DND-41 (cell line): Measurements from ENCODE around the gene RMND5B.
A peak's percentile ranks its signal among the peaks of the same experiment; 100 is the strongest.

ENCODE experiments used
- ATAC-seq: fragments of 200-7000 bp; cut with Tn5 transposase; 3 replicates; pipeline ENCODE4 v1.9.1; 2021; ENCODE audit warnings: low read depth; ENCODE audit not compliant: insufficient read depth
- DNase-seq: peaks from one replicate; pipeline ENCODE4 v3.0.0-alpha.2; 2020
- H2AFZ ChIP-seq: 2 replicates; pipeline ENCODE4 v1.6.0; 2012; ENCODE audit warnings: low read depth, low read length
- H3K27ac ChIP-seq: 2 replicates; pipeline ENCODE4 v1.5.1; 2012; ENCODE audit warnings: low read length, inconsistent platforms
- H3K27me3 ChIP-seq: fragments of 200-600 bp; sonication (generic); 2 replicates; pipeline ENCODE4 v1.6.0; 2012; ENCODE audit warnings: low read length, mild to moderate bottlenecking, inconsistent platforms; ENCODE audit not compliant: insufficient read depth, poor library complexity
- H3K36me3 ChIP-seq: 2 replicates; pipeline ENCODE4 v1.5.1; 2012; ENCODE audit warnings: low read length, inconsistent platforms; ENCODE audit not compliant: insufficient read depth
- H3K4me1 ChIP-seq: 2 replicates; pipeline ENCODE4 v1.5.1; 2012; ENCODE audit warnings: mild to moderate bottlenecking, low read length; ENCODE audit not compliant: insufficient read depth
- H3K4me2 ChIP-seq: 2 replicates; pipeline ENCODE4 v1.6.0; 2012; ENCODE audit warnings: mild to moderate bottlenecking, moderate library complexity, low read length, inconsistent platforms; ENCODE audit not compliant: insufficient read depth
- H3K4me3 ChIP-seq, 2 experiments: fragments of 200-600 bp in 1 of 2; shearing (Covaris generic) in 1 of 2; 2 replicates each; pipeline ENCODE4 v1.5.1; 2012 to 2016; ENCODE audit warnings: inconsistent platforms in 2 of 2, low read length in 2 of 2, mild to moderate bottlenecking in 2 of 2, low read depth in 1 of 2, moderate library complexity in 1 of 2
- H3K79me2 ChIP-seq: 2 replicates; pipeline ENCODE4 v1.6.0; 2012; ENCODE audit warnings: low read length, inconsistent platforms; ENCODE audit not compliant: insufficient read depth
- H3K9ac ChIP-seq: 2 replicates; pipeline ENCODE4 v1.6.0; 2012; ENCODE audit warnings: low read depth, mild to moderate bottlenecking, inconsistent platforms, low read length, moderate library complexity
- H3K9me3 ChIP-seq: 2 replicates; pipeline ENCODE4 v1.5.1; 2012; ENCODE audit warnings: low read length, moderate library complexity, mild to moderate bottlenecking, inconsistent platforms; ENCODE audit not compliant: insufficient read depth, severe bottlenecking
- H4K20me1 ChIP-seq: 2 replicates; pipeline ENCODE4 v1.6.0; 2012; ENCODE audit warnings: low read length; ENCODE audit not compliant: insufficient read depth
- CTCF ChIP-seq: IDR thresholded peaks from 2 replicates; pipeline ENCODE4 v1.5.1; 2012; ENCODE audit warnings: borderline replicate concordance, low read length, moderate library complexity, mild to moderate bottlenecking; ENCODE audit not compliant: poor library complexity, severe bottlenecking; ENCODE audit errors: extremely low read depth
- EZH2 ChIP-seq: IDR thresholded peaks from 3 replicates; pipeline ENCODE4 v1.6.1; 2012; ENCODE audit warnings: borderline replicate concordance, low read depth, mild to moderate bottlenecking, moderate library complexity, low read length, inconsistent platforms; ENCODE audit not compliant: severe bottlenecking

The RMND5B gene

DNA sequence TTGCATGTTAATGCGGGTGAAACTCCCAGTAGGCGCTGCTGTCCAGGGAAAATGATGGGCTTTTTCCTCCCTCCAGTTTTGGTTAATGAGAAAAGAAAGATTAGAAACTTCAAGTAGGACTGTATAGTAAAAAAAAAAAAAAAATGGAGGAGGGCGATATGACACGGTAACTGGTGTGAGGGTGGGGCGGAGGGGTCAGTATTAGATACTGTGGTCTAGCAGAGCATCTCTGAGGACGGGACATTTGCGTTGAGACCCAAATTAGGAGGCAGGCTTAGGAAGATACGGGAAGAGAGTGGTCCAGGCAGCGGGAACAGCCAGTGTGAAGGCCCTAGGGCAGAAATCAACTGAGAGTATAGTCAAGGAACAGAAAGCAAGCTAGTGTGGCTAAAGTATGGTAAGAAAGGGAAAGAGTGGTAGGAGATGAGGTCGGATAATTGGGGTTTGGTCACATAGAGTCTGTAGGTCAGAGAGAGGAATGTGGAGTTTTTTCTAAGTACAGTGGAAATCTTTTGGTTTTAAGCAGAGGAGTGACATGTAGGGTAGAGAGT, 707 bp downstream of the RMND5B start:
- DNase-seq, result no peak
- H3K36me3 ChIP-seq, result peaks cover 20% of the 10 kb centered on the region
- peak overlapping the region; percentile 87 to 92 for H3K4me3 ChIP-seq
- TF ChIP-seq EZH2 (no peak), CTCF (no peak)
- no peak for ATAC-seq
- H3K4me2 ChIP-seq, result peak overlapping the region; percentile 77
- peaks cover 3% of the 10 kb centered on the region; the same call in 1 of the 2 replicates for H4K20me1 ChIP-seq
- H3K4me1 ChIP-seq, result peaks cover 25% of the 10 kb centered on the region
- H3K9ac ChIP-seq, result peak overlapping the region; percentile 99
- peak overlapping the region; percentile 97 for H2AFZ ChIP-seq
- peaks cover 33% of the 10 kb centered on the region for H3K79me2 ChIP-seq
- no peaks in the 10 kb centered on the region for H3K9me3 ChIP-seq
- H3K27me3 ChIP-seq, result no peaks in the 10 kb centered on the region
- peak overlapping the region; percentile 89 for H3K27ac ChIP-seq

- Histone ChIP-seq H3K9ac (no peak overlapping the region), H3K27me3 (no peaks in the 10 kb centered on the region), H3K79me2 (peaks cover 15% of the 10 kb centered on the region; the same call in 1 of the 2 replicates), H3K4me1 (peaks cover 5% of the 10 kb centered on the region; the same call in 1 of the 2 replicates), H4K20me1 (peaks cover 3% of the 10 kb centered on the region; the same call in 1 of the 2 replicates), H3K27ac (no peak overlapping the region), H2AFZ (no peak overlapping the region), H3K36me3 (peaks cover 54% of the 10 kb centered on the region), H3K9me3 (no peaks in the 10 kb centered on the region), H3K4me2 (no peak overlapping the region), H3K4me3 (no peak overlapping the region)
- ATAC-seq (no peak), DNase-seq (no peak)
- TF ChIP-seq CTCF (no peak), EZH2 (no peak)
These were observed 6.2 kb downstream of the RMND5B start for GRCh38 chr5:178136990-178137389.

DNA sequence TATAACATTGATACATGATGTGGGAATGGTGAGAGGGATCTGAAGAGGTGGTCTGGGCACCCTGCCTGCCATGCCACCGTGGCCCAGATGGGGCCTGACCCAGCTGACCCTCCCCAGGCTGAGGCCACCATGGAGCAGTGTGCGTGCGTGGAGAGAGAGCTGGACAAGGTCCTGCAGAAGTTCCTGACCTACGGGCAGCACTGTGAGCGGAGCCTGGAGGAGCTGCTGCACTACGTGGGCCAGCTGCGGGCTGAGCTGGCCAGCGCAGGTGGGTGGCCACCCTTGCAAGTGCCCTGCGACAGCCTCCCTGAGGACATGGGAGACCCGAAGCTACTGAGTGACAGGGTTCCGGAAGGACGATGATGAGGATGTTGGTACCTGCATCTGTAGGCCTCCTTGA, 7.2 kb downstream of the RMND5B start:
- no peaks in the 10 kb centered on the region for H3K4me1 ChIP-seq
- TF ChIP-seq EZH2, result no peak
- no peak for TF ChIP-seq CTCF
- H3K27me3 ChIP-seq, result no peaks in the 10 kb centered on the region
- H3K4me2 ChIP-seq, result no peak overlapping the region
- H3K27ac ChIP-seq, result no peak overlapping the region
- peaks cover 64% of the 10 kb centered on the region for H3K36me3 ChIP-seq
- H3K9me3 ChIP-seq, result no peaks in the 10 kb centered on the region
- no peak overlapping the region for H3K9ac ChIP-seq
- H3K79me2 ChIP-seq, result peaks cover 15% of the 10 kb centered on the region; the same call in 1 of the 2 replicates
- H3K4me3 ChIP-seq, result no peak overlapping the region
- ATAC-seq (no peak), DNase-seq (no peak)
- H4K20me1 ChIP-seq, result peaks cover 11% of the 10 kb centered on the region; the same call in 1 of the 2 replicates
- H2AFZ ChIP-seq, result no peak overlapping the region

DNA sequence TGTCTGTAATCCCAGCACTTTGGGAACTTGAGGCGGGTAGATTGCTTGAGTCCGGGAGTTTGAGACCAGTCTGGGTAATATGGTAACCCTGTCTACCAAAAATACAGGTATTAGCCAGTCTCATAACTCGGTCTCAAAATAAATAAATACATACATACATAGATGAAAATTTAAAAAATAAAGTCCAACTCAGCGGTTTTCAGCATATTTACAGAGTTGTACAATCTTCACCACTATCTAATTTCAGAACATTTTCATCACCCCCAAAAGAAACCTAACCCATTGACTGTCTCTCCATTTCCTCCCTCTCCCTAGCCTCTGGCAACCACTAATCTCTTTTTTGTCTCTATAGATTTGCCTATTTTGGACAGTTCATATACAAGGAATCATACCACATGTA, 10.7 kb downstream of the RMND5B start:
- H3K4me1 ChIP-seq, result no peaks in the 10 kb centered on the region
- TF ChIP-seq CTCF, result no peak
- H3K4me3 ChIP-seq, result no peak overlapping the region
- H3K9me3 ChIP-seq, result no peaks in the 10 kb centered on the region
- no peaks in the 10 kb centered on the region; the same call in 1 of the 2 replicates for H3K79me2 ChIP-seq
- no peak for ATAC-seq
- DNase-seq, result no peak
- H3K27me3 ChIP-seq, result no peaks in the 10 kb centered on the region
- H4K20me1 ChIP-seq, result peaks cover 18% of the 10 kb centered on the region
- no peak overlapping the region for H3K27ac ChIP-seq
- no peak overlapping the region for H2AFZ ChIP-seq
- no peak overlapping the region for H3K9ac ChIP-seq
- H3K4me2 ChIP-seq, result no peak overlapping the region
- peaks cover 73% of the 10 kb centered on the region for H3K36me3 ChIP-seq
